KMS-11 (cell line): ENCODE measurements around the gene ARHGEF7.

ENCODE experiments used
- H2AFZ ChIP-seq: fragments of 200-600 bp; sonication (generic); 2 replicates; pipeline ENCODE4 v1.6.1; 2016; ENCODE audit warnings: antibody characterized with exemption, mixed run types, low read depth
- H3K27ac ChIP-seq: fragments of 200-600 bp; sonication (generic); 2 replicates; pipeline ENCODE4 v1.6.1; 2016; ENCODE audit warnings: mild to moderate bottlenecking, mixed run types
- H3K27me3 ChIP-seq: fragments of 200-600 bp; sonication (generic); 2 replicates; pipeline ENCODE4 v1.6.1; 2017; ENCODE audit warnings: mild to moderate bottlenecking, low read depth, mixed run types, moderate library complexity; ENCODE audit not compliant: insufficient read depth
- H3K36me3 ChIP-seq: fragments of 200-600 bp; sonication (generic); 2 replicates; pipeline ENCODE4 v1.6.1; 2017; ENCODE audit warnings: mild to moderate bottlenecking, mixed run types; ENCODE audit not compliant: insufficient read depth
- H3K4me1 ChIP-seq: fragments of 200-600 bp; sonication (generic); 2 replicates; pipeline ENCODE4 v1.6.1; 2016; ENCODE audit warnings: mild to moderate bottlenecking, low read depth, mixed run types; ENCODE audit not compliant: poor library complexity, severe bottlenecking
- H3K4me2 ChIP-seq: fragments of 200-600 bp; sonication (generic); 2 replicates; pipeline ENCODE4 v1.7.0; 2016; ENCODE audit warnings: mild to moderate bottlenecking, mixed run types
- H3K4me3 ChIP-seq: fragments of 200-600 bp; sonication (generic); IDR thresholded peaks from 2 replicates; pipeline ENCODE4 v1.6.1; 2017; ENCODE audit warnings: low read depth, low read length, mixed read lengths; ENCODE audit not compliant: insufficient read depth
- H3K79me2 ChIP-seq: fragments of 200-600 bp; sonication (generic); 2 replicates; pipeline ENCODE4 v1.6.1; 2016; ENCODE audit warnings: low read depth, mixed run types; ENCODE audit not compliant: insufficient read depth
- H3K9ac ChIP-seq: fragments of 200-600 bp; sonication (generic); 2 replicates; pipeline ENCODE4 v1.6.1; 2016; ENCODE audit warnings: mild to moderate bottlenecking, mixed run types
- H4K20me1 ChIP-seq: fragments of 200-600 bp; sonication (generic); 2 replicates; pipeline ENCODE4 v1.6.1; 2016; ENCODE audit warnings: mild to moderate bottlenecking, mixed run types; ENCODE audit not compliant: insufficient read depth
- TF ChIP-seq, protein P1 (sequence below): fragments of 200-600 bp; sonication (generic); conservative IDR thresholded peaks from 2 replicates; pipeline ENCODE4 v1.6.1; 2017; ENCODE audit warnings: low read depth, mild to moderate bottlenecking, antibody characterized with exemption, low read length, moderate library complexity, mixed read lengths

The ARHGEF7 gene

GRCh38 chr13:111095911-111096501 lies 19.1 kb upstream of the ARHGEF7 start:
- Histone ChIP-seq H3K79me2 (no peaks in the 10 kb centered on the region), H3K4me1 (no peaks in the 10 kb centered on the region), H2AFZ (no peak overlapping the region), H3K27ac (no peak overlapping the region), H4K20me1 (no peaks in the 10 kb centered on the region), H3K27me3 (no peaks in the 10 kb centered on the region), H3K9ac (no peak overlapping the region), H3K36me3 (no peaks in the 10 kb centered on the region), H3K4me2 (no peak overlapping the region), H3K4me3 (no peak overlapping the region)
- TF ChIP-seq, protein P1, sequence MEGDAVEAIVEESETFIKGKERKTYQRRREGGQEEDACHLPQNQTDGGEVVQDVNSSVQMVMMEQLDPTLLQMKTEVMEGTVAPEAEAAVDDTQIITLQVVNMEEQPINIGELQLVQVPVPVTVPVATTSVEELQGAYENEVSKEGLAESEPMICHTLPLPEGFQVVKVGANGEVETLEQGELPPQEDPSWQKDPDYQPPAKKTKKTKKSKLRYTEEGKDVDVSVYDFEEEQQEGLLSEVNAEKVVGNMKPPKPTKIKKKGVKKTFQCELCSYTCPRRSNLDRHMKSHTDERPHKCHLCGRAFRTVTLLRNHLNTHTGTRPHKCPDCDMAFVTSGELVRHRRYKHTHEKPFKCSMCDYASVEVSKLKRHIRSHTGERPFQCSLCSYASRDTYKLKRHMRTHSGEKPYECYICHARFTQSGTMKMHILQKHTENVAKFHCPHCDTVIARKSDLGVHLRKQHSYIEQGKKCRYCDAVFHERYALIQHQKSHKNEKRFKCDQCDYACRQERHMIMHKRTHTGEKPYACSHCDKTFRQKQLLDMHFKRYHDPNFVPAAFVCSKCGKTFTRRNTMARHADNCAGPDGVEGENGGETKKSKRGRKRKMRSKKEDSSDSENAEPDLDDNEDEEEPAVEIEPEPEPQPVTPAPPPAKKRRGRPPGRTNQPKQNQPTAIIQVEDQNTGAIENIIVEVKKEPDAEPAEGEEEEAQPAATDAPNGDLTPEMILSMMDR, result no peak

DNA sequence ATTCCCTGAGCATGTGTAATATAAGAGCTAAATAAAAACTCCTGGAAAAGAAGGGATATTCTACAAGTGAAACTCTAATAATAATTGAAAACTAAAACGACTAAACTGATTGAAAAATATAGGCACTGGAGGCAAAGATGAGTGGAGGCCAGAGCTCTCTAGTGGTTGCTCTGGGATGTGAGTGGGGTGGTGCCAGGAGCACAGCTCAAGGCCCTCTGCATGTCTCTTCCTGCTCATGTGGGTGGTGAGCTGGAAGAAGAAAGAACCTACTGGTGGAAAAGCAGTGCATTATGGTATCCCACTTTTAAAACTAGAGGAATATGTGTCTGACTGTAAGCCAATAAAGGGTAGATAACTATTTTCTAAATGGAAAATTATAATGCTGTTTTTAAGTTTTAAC lies 15.8 kb upstream of the ARHGEF7 start:
- no peaks in the 10 kb centered on the region for H3K36me3 ChIP-seq

GRCh38 chr13:111110054-111110453 lies 5.1 kb upstream of the ARHGEF7 start:
- Histone ChIP-seq H3K27me3 (no peaks in the 10 kb centered on the region), H4K20me1 (no peaks in the 10 kb centered on the region)
- TF ChIP-seq, protein P1, result no peak

More for the DNA sequence above, 15.8 kb upstream of the ARHGEF7 start:
- Histone ChIP-seq H3K27ac (no peak overlapping the region), H3K9ac (no peak overlapping the region), H3K27me3 (no peaks in the 10 kb centered on the region), H3K4me3 (no peak overlapping the region), H3K79me2 (no peaks in the 10 kb centered on the region), H4K20me1 (no peaks in the 10 kb centered on the region), H2AFZ (no peak overlapping the region), H3K4me1 (no peaks in the 10 kb centered on the region), H3K4me2 (no peak overlapping the region)
- TF ChIP-seq, protein P1, result no peak

GRCh38 chr13:111111376-111111937 lies 3.7 kb upstream of the ARHGEF7 start:
- TF ChIP-seq, protein P1, result no peak
- Histone ChIP-seq H2AFZ (no peak overlapping the region), H3K79me2 (no peaks in the 10 kb centered on the region), H4K20me1 (no peaks in the 10 kb centered on the region), H3K27ac (no peak overlapping the region), H3K4me3 (no peak overlapping the region), H3K4me2 (no peak overlapping the region), H3K9ac (no peak overlapping the region), H3K36me3 (no peaks in the 10 kb centered on the region), H3K27me3 (no peaks in the 10 kb centered on the region), H3K4me1 (no peaks in the 10 kb centered on the region)

More at GRCh38 chr13:111110054-111110453, 5.1 kb upstream of the ARHGEF7 start:
- no peaks in the 10 kb centered on the region for H3K79me2 ChIP-seq
- H2AFZ ChIP-seq, result no peak overlapping the region
- H3K4me2 ChIP-seq, result no peak overlapping the region
- H3K9ac ChIP-seq, result no peak overlapping the region
- H3K27ac ChIP-seq, result no peak overlapping the region
- H3K4me3 ChIP-seq, result no peak overlapping the region
- no peaks in the 10 kb centered on the region for H3K4me1 ChIP-seq
- no peaks in the 10 kb centered on the region for H3K36me3 ChIP-seq
